PC-3 (cell line): ENCODE results near the gene CACNB3. TPM values are rescaled to one million over a fixed set of nuclear protein-coding genes. Genes with fewer than 3 reads are reported as not detected.

Experiments
- ATAC-seq: fragments of 200-7000 bp; cut with Tn5 transposase; 2 replicates; pipeline ENCODE4 v1.9.1; 2020; ENCODE audit warnings: mild to moderate bottlenecking, moderate library complexity
- BruUV-seq: library from RNA; stranded (reverse); fragments of 400-500 nt; replicated peaks from 2 replicates; lab custom pipeline; 2021; lab: Mats Ljungman, UMichigan
- CTCF ChIA-PET: fragments of 300-600 bp; sonication (Branson Sonifier 250); formaldehyde crosslinking; loops from one replicate; lab custom pipeline; 2022; ENCODE audit warnings: antibody characterized with exemption; lab: Charles Lee
- POLR2A ChIA-PET: fragments of 300-600 bp; sonication (Branson Sonifier 250); formaldehyde crosslinking; loops from one replicate; lab custom pipeline; 2022; ENCODE audit warnings: antibody characterized with exemption; ENCODE audit not compliant: unreplicated experiment; lab: Charles Lee
- DNase-seq: peaks from one replicate; pipeline ENCODE4 v3.0.0-alpha.2; 2015
- H2AFZ ChIP-seq: fragments of 300-600 bp; sonication (generic); 2 replicates; pipeline ENCODE4 v1.6.0; 2016; ENCODE audit warnings: antibody characterized with exemption, low read length
- H3F3A ChIP-seq: fragments of 300-600 bp; sonication (generic); one replicate; pipeline ENCODE4 v1.6.0; 2017; ENCODE audit warnings: antibody characterized with exemption, low read length, control low read depth, mild to moderate bottlenecking; ENCODE audit not compliant: unreplicated experiment
- H3K27ac ChIP-seq: fragments of 300-600 bp; sonication (generic); 2 replicates; pipeline ENCODE4 v1.5.1; 2016; ENCODE audit warnings: mild to moderate bottlenecking, low read length
- H3K27me3 ChIP-seq: fragments of 300-600 bp; sonication (generic); 2 replicates; pipeline ENCODE4 v1.6.1; 2016; ENCODE audit warnings: low read length, mixed read lengths
- H3K36me3 ChIP-seq: fragments of 300-600 bp; sonication (generic); 2 replicates; pipeline ENCODE4 v1.6.1; 2016; ENCODE audit warnings: low read depth, mixed run types, low read length, mixed read lengths
- H3K4me1 ChIP-seq: fragments of 300-600 bp; sonication (generic); 2 replicates; pipeline ENCODE4 v1.5.1; 2016; ENCODE audit warnings: low read length; ENCODE audit not compliant: insufficient read depth
- H3K4me2 ChIP-seq: fragments of 300-600 bp; sonication (generic); 2 replicates; pipeline ENCODE4 v1.6.0; 2016; ENCODE audit warnings: low read length
- H3K4me3 ChIP-seq: fragments of 300-600 bp; sonication (generic); 2 replicates; pipeline ENCODE4 v1.5.1; 2016; ENCODE audit warnings: mild to moderate bottlenecking, low read length, mixed read lengths
- H3K79me2 ChIP-seq: fragments of 300-600 bp; sonication (generic); 2 replicates; pipeline ENCODE4 v1.6.1; 2017; ENCODE audit warnings: low read length, mixed read lengths
- H3K9ac ChIP-seq: fragments of 300-600 bp; sonication (generic); 2 replicates; pipeline ENCODE4 v1.6.0; 2016; ENCODE audit warnings: mild to moderate bottlenecking, low read length
- H3K9me2 ChIP-seq: fragments of 300-600 bp; sonication (generic); replicated peaks from 2 replicates; pipeline ENCODE4 v1.6.1; 2016; ENCODE audit warnings: mixed run types, low read length, mixed read lengths
- H3K9me3 ChIP-seq: fragments of 300-600 bp; sonication (generic); 2 replicates; pipeline ENCODE4 v1.6.1; 2016; ENCODE audit warnings: low read length, mixed read lengths
- H4K20me1 ChIP-seq: fragments of 300-600 bp; sonication (generic); 2 replicates; pipeline ENCODE4 v1.6.1; 2016; ENCODE audit warnings: low read length, mixed read lengths
- CTCF ChIP-seq: fragments of 300-600 bp; sonication (generic); conservative IDR thresholded peaks from 2 replicates; pipeline ENCODE4 v1.5.1; 2017; ENCODE audit warnings: antibody characterized with exemption, low read depth, mild to moderate bottlenecking, low read length
- EZH2 ChIP-seq: fragments of 300-600 bp; sonication (generic); IDR thresholded peaks from one replicate; pipeline ENCODE4 v1.6.1; 2017; ENCODE audit warnings: antibody characterized with exemption, mild to moderate bottlenecking, low read length; ENCODE audit not compliant: unreplicated experiment
- EZH2phosphoT487 ChIP-seq: fragments of 300-600 bp; sonication (generic); IDR thresholded peaks from 2 replicates; pipeline ENCODE4 v1.6.1; 2018; ENCODE audit warnings: mild to moderate bottlenecking, antibody characterized with exemption, low read length, borderline replicate concordance
- intact Hi-C: fragments of 100-400 bp; cut with micrococcal nuclease; formaldehyde crosslinking; loops from 2 replicates; pipeline ENCODE4 v1.9.0; 2023
- total RNA-seq: library from RNA; depleted of rRNA; stranded (reverse); fragments of >200 nt; gene quantifications from 2 replicates; pipeline ENCODE4 v1.2.3, GENCODE V29; 2014

The CACNB3 gene
- total RNA-seq, 1 experiment from 2014 or later: 21.4 TPM

GRCh38 chr12:48810903-48811431 is 7.3 kb upstream of the CACNB3 start:
- no peak for TF ChIP-seq EZH2
- TF ChIP-seq EZH2phosphoT487: no peak
- TF ChIP-seq CTCF: no peak
- Histone ChIP-seq H3K27ac (no peak overlapping the region), H3K9me2 (no peaks in the 10 kb centered on the region), H3K27me3 (no peaks in the 10 kb centered on the region), H3K4me3 (no peak overlapping the region), H3K79me2 (no peaks in the 10 kb centered on the region), H3K4me1 (peaks cover 25% of the 10 kb centered on the region), H3K9me3 (no peaks in the 10 kb centered on the region), H3K9ac (no peak overlapping the region), H4K20me1 (no peaks in the 10 kb centered on the region), H2AFZ (peak overlapping the region; percentile 37; the same call in 1 of the 2 replicates), H3K4me2 (peak overlapping the region; percentile 20), H3F3A (no peaks in the 10 kb centered on the region), H3K36me3 (no peaks in the 10 kb centered on the region)
- DNase-seq (peak; percentile 62), ATAC-seq (peak; percentile 3; the same call in 1 of the 2 replicates)
- POLR2A ChIA-PET: no interaction called here
- intact Hi-C loops: no loop called here
- CTCF ChIA-PET: no interaction called here
- BruUV-seq: no TSS peak

- peak overlapping the region; percentile 20 for H3K4me2 ChIP-seq
- no peaks in the 10 kb centered on the region for H4K20me1 ChIP-seq
- no peaks in the 10 kb centered on the region for H3K9me2 ChIP-seq
- ChIA-PET POLR2A (no interaction called here), CTCF (no interaction called here)
- intact Hi-C loops: no loop called here
- H3K4me3 ChIP-seq: no peak overlapping the region
- BruUV-seq: no TSS peak
- H3K27ac ChIP-seq: no peak overlapping the region
- H3K9ac ChIP-seq: no peak overlapping the region
- H3K27me3 ChIP-seq: no peaks in the 10 kb centered on the region
- peak overlapping the region; percentile 37; the same call in 1 of the 2 replicates for H2AFZ ChIP-seq
- H3K79me2 ChIP-seq: no peaks in the 10 kb centered on the region
- no peaks in the 10 kb centered on the region for H3K9me3 ChIP-seq
- no peaks in the 10 kb centered on the region for H3K36me3 ChIP-seq
- no peaks in the 10 kb centered on the region for H3F3A ChIP-seq
- DNase-seq (no peak), ATAC-seq (no peak)
- TF ChIP-seq CTCF: no peak
- no peak for TF ChIP-seq EZH2
- TF ChIP-seq EZH2phosphoT487: no peak
- H3K4me1 ChIP-seq: peaks cover 31% of the 10 kb centered on the region
These were observed 6.7 kb upstream of the CACNB3 start for GRCh38 chr12:48811437-48812090.

GRCh38 chr12:48812389-48812788 is 5.9 kb upstream of the CACNB3 start:
- Histone ChIP-seq H3K4me3 (no peak overlapping the region), H3K27ac (no peak overlapping the region)
- intact Hi-C loops: no loop called here

More at GRCh38 chr12:48812389-48812788, 5.9 kb upstream of the CACNB3 start:
- BruUV-seq: no TSS peak
- no peaks in the 10 kb centered on the region for H4K20me1 ChIP-seq
- ChIA-PET CTCF (no interaction called here), POLR2A (no interaction called here)
- ATAC-seq (no peak), DNase-seq (no peak)
- no peak overlapping the region for H2AFZ ChIP-seq
- no peaks in the 10 kb centered on the region for H3K9me2 ChIP-seq
- no peaks in the 10 kb centered on the region for H3K27me3 ChIP-seq
- no peaks in the 10 kb centered on the region for H3K9me3 ChIP-seq
- H3F3A ChIP-seq: no peaks in the 10 kb centered on the region
- H3K4me1 ChIP-seq: peaks cover 36% of the 10 kb centered on the region
- H3K79me2 ChIP-seq: no peaks in the 10 kb centered on the region
- H3K36me3 ChIP-seq: no peaks in the 10 kb centered on the region
- H3K4me2 ChIP-seq: no peak overlapping the region
- TF ChIP-seq CTCF: no peak
- TF ChIP-seq EZH2: no peak
- no peak for TF ChIP-seq EZH2phosphoT487
- no peak overlapping the region for H3K9ac ChIP-seq
